K562 (cell line): ENCODE measurements around the gene AGAP1. TPM values are rescaled to one million over a fixed set of nuclear protein-coding genes. Genes with fewer than 3 reads are reported as not detected.

ENCODE experiments used
- ARID1B ChIP-seq: fragments of 450-650 bp; IDR thresholded peaks from 2 replicates; pipeline ENCODE4 v1.6.1; 2016; ENCODE audit warnings: antibody characterized with exemption, mild to moderate bottlenecking, inconsistent platforms
- ASH1L ChIP-seq: fragments of 450-650 bp; IDR thresholded peaks from 2 replicates; pipeline ENCODE4 v1.6.1; 2018; ENCODE audit warnings: borderline replicate concordance, mild to moderate bottlenecking, low read depth; ENCODE audit not compliant: partially characterized antibody
- ATF7 ChIP-seq: fragments of 450-650 bp; IDR thresholded peaks from 2 replicates; pipeline ENCODE4 v1.7.1; 2014; ENCODE audit warnings: mild to moderate bottlenecking, moderate library complexity
- CHAMP1 ChIP-seq: fragments of 450-650 bp; IDR thresholded peaks from 2 replicates; pipeline ENCODE4 v1.6.1; 2016; ENCODE audit warnings: mild to moderate bottlenecking
- DACH1 ChIP-seq: fragments of 450-650 bp; IDR thresholded peaks from 2 replicates; pipeline ENCODE4 v1.6.1; 2018; ENCODE audit not compliant: partially characterized antibody
- ETV5 ChIP-seq: sonication (generic); formaldehyde crosslinking; IDR thresholded peaks from 2 replicates; pipeline ENCODE4 v1.4.0; 2020; ENCODE audit warnings: low read depth, mild to moderate bottlenecking, missing genetic modification reagents
- FOSL1 ChIP-seq: fragments of 200-800 bp; sonication (Bioruptor generic); conservative IDR thresholded peaks from 2 replicates; pipeline ENCODE4 v1.6.1; 2016; ENCODE audit warnings: missing genetic modification characterization, missing compliant biosample characterization
- FOXJ2 ChIP-seq: fragments of 200-800 bp; sonication (Bioruptor generic); IDR thresholded peaks from 2 replicates; pipeline ENCODE4 v1.6.1; 2016; ENCODE audit warnings: missing genetic modification characterization, missing compliant biosample characterization
- GABPA ChIP-seq: fragments of 200-800 bp; sonication (Bioruptor generic); conservative IDR thresholded peaks from 2 replicates; pipeline ENCODE4 v1.6.1; 2016; ENCODE audit warnings: low read depth, missing genetic modification characterization, missing compliant biosample characterization
- JUN ChIP-seq, 2 experiments: sonication (generic) in 1 of 2; formaldehyde crosslinking in 1 of 2; IDR thresholded peaks; 2 replicates each; pipeline versions ENCODE4 v1.6.1 to v1.8.0; 2012 to 2022; ENCODE audit warnings: borderline replicate concordance in 2 of 2, mild to moderate bottlenecking in 2 of 2, improper control_type of control experiment in 1 of 2, low read depth in 1 of 2, low read length in 1 of 2, missing genetic modification reagents in 1 of 2
- JUND ChIP-seq, 2 experiments: IDR thresholded peaks; 2 replicates in 1 of 2; 3 replicates in 1 of 2; pipeline ENCODE4 v1.6.1; 2011; ENCODE audit warnings: borderline replicate concordance in 2 of 2, low read depth in 2 of 2, low read length in 2 of 2, improper control_type of control experiment in 1 of 2, missing biosample characterization in 1 of 2, missing genetic modification characterization in 1 of 2, missing genetic modification reagents in 1 of 2
- KLF1 ChIP-seq: fragments of 450-650 bp; IDR thresholded peaks from 2 replicates; pipeline ENCODE4 v1.6.1; 2016; ENCODE audit warnings: missing genetic modification characterization, missing compliant biosample characterization
- MCM2 ChIP-seq: fragments of 450-650 bp; IDR thresholded peaks from 2 replicates; pipeline ENCODE4 v1.6.1; 2017; ENCODE audit warnings: low read depth, mild to moderate bottlenecking
- SAFB ChIP-seq: fragments of 200-400 bp; formaldehyde crosslinking; IDR thresholded peaks from 2 replicates; pipeline ENCODE4 v1.6.1; 2017; ENCODE audit warnings: low read depth, low read length, borderline replicate concordance
- SMARCB1 ChIP-seq: IDR thresholded peaks from 2 replicates; pipeline ENCODE4 v1.6.1; 2011; ENCODE audit warnings: improper control_type of control experiment, low read depth; ENCODE audit not compliant: insufficient read length
- TEAD2 ChIP-seq: fragments of 450-650 bp; IDR thresholded peaks from 2 replicates; pipeline ENCODE4 v1.6.1; 2016; ENCODE audit warnings: missing genetic modification characterization, control low read depth, missing compliant biosample characterization
- polyA plus RNA-seq, 8 experiments: library from polyadenylated mRNA; depleted of rRNA in 4 of 8; stranded (reverse) in 5 of 8; unstranded in 3 of 8; fragments of >200 nt; fragmentation: Nextera tagmentation in 2 of 8; fragmentation: Illumina TruSeq in 1 of 8; extraction: Ambion mirVana in 2 of 8; extraction: Trizol in 1 of 8; gene quantifications; 2 replicates each; pipeline versions ENCODE4 v1.2.1 to v1.2.3, GENCODE V29; 2011 to 2014; ENCODE audit warnings: inconsistent platforms in 1 of 8, missing spikeins in 1 of 8
- total RNA-seq, 7 experiments: library from RNA; depleted of rRNA in 6 of 7; stranded (reverse); fragments of >200 nt in 6 of 7; fragmentation: Illumina TruSeq in 2 of 7; extraction: Trizol in 2 of 7; gene quantifications; 2 replicates each; pipeline versions ENCODE4 v1.2.1 to v1.2.3, GENCODE V29; 2011 to 2021; ENCODE audit warnings: low replicate concordance in 1 of 7
- TF ChIP-seq, protein P1 (sequence below): sonication (generic); IDR thresholded peaks from 2 replicates; pipeline ENCODE4 v1.6.1; 2016
- TF ChIP-seq, protein P2 (sequence below), 2 experiments: fragments of 450-650 bp in 1 of 2; sonication (generic) in 1 of 2; formaldehyde crosslinking in 1 of 2; IDR thresholded peaks in 1 of 2; conservative IDR thresholded peaks in 1 of 2; 2 replicates each; pipeline versions ENCODE4 v1.6.1 to v1.8.1; 2016 to 2023; ENCODE audit warnings: mild to moderate bottlenecking in 2 of 2, moderate library complexity in 2 of 2, inconsistent platforms in 1 of 2, missing genetic modification reagents in 1 of 2
- TF ChIP-seq, protein P3 (sequence below): fragments of 250-450 bp; sonication (Bioruptor Pico); IDR thresholded peaks from 2 replicates; pipeline ENCODE4 v1.9.0; 2021; ENCODE audit warnings: mild to moderate bottlenecking, inconsistent platforms

The AGAP1 gene
- total and polyA plus RNA-seq, 9 of the 15 experiments (the other 6 are each of a cell fraction or from before 2014, with no cell fraction given), result 1.3 to 24.0 (median 10.6) TPM

GRCh38 chr2:235500761-235501672 is 7.2 kb downstream of the AGAP1 start (continued):
- TF ChIP-seq GABPA (no peak), JUN (IDR thresholded peaks at IDR 0.05; ENCODE audit: borderline replicate concordance, low read depth, low read length) (0 out of 2 replicates have a peak, but pooled peaks have one; percentile 15), JUN (CRISPR knock-in tag; IDR thresholded peaks at IDR 0.05; ENCODE audit: borderline replicate concordance) (no peak), ARID1B (peak; percentile 51), TEAD2 (tag) (no peak), CHAMP1 (no peak), ETV5 (0 out of 2 replicates have a peak, but pooled peaks have one; percentile 43), SMARCB1 (no peak), DACH1 (peak; percentile 10), MCM2 (no peak), FOXJ2 (tag) (no peak), ASH1L (no peak), ATF7 (no peak), KLF1 (tag) (no peak), JUND (IDR thresholded peaks at IDR 0.05; ENCODE audit: borderline replicate concordance, low read depth, low read length) (peak; percentile 88), JUND (tag; IDR thresholded peaks at IDR 0.05; ENCODE audit: borderline replicate concordance, low read depth, low read length) (peak; percentile 77; the same call in 2 of the 3 replicates), SAFB (no peak), FOSL1 (peak; percentile 87)
- TF ChIP-seq, protein P1, sequence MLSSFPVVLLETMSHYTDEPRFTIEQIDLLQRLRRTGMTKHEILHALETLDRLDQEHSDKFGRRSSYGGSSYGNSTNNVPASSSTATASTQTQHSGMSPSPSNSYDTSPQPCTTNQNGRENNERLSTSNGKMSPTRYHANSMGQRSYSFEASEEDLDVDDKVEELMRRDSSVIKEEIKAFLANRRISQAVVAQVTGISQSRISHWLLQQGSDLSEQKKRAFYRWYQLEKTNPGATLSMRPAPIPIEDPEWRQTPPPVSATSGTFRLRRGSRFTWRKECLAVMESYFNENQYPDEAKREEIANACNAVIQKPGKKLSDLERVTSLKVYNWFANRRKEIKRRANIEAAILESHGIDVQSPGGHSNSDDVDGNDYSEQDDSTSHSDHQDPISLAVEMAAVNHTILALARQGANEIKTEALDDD, result peak; percentile 66
- TF ChIP-seq, protein P2, sequence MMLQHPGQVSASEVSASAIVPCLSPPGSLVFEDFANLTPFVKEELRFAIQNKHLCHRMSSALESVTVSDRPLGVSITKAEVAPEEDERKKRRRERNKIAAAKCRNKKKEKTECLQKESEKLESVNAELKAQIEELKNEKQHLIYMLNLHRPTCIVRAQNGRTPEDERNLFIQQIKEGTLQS (IDR thresholded peaks at IDR 0.05), result peak; percentile 69
- TF ChIP-seq, protein P2 (CRISPR knock-in tag; conservative IDR thresholded peaks at IDR 0.05), result no peak
- TF ChIP-seq, protein P3, sequence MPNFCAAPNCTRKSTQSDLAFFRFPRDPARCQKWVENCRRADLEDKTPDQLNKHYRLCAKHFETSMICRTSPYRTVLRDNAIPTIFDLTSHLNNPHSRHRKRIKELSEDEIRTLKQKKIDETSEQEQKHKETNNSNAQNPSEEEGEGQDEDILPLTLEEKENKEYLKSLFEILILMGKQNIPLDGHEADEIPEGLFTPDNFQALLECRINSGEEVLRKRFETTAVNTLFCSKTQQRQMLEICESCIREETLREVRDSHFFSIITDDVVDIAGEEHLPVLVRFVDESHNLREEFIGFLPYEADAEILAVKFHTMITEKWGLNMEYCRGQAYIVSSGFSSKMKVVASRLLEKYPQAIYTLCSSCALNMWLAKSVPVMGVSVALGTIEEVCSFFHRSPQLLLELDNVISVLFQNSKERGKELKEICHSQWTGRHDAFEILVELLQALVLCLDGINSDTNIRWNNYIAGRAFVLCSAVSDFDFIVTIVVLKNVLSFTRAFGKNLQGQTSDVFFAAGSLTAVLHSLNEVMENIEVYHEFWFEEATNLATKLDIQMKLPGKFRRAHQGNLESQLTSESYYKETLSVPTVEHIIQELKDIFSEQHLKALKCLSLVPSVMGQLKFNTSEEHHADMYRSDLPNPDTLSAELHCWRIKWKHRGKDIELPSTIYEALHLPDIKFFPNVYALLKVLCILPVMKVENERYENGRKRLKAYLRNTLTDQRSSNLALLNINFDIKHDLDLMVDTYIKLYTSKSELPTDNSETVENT (CRISPR knock-in tag), result no peak
